GM12878 (cell line): ENCODE measurements around the gene BTBD3. TPM values are rescaled to one million over a fixed set of nuclear protein-coding genes. Genes with fewer than 3 reads are reported as not detected.

ENCODE experiments used
- ASH2L ChIP-seq: fragments of 300-600, 200-600 bp; sonication (generic); IDR thresholded peaks from 2 replicates; pipeline ENCODE4 v1.6.1; 2017; ENCODE audit warnings: low read depth, mild to moderate bottlenecking, borderline replicate concordance
- CBX5 ChIP-seq: sonication (generic); IDR thresholded peaks from 2 replicates; pipeline ENCODE4 v1.6.1; 2016; ENCODE audit warnings: low read depth, moderate library complexity, mild to moderate bottlenecking, inconsistent platforms
- EGR1 ChIP-seq, 2 experiments: IDR thresholded peaks; 1 replicate in 1 of 2; 2 replicates in 1 of 2; pipeline ENCODE4 v1.6.1; 2011 to 2012; ENCODE audit warnings: low read depth in 2 of 2, low read length in 2 of 2, borderline replicate concordance in 1 of 2, mild to moderate bottlenecking in 1 of 2, moderate library complexity in 1 of 2
- MLLT1 ChIP-seq: fragments of 450-650 bp; IDR thresholded peaks from 2 replicates; pipeline ENCODE4 v1.6.1; 2016; ENCODE audit warnings: mild to moderate bottlenecking
- NR2C1 ChIP-seq: fragments of 450-650 bp; IDR thresholded peaks from 2 replicates; pipeline ENCODE4 v1.6.1; 2017; ENCODE audit warnings: antibody characterized with exemption, mild to moderate bottlenecking, moderate library complexity
- RFX5 ChIP-seq: IDR thresholded peaks from 2 replicates; pipeline ENCODE4 v1.6.1; 2011; ENCODE audit warnings: low read depth, low read length, improper control_type of control experiment
- ZBTB40 ChIP-seq: fragments of 450-650 bp; IDR thresholded peaks from 2 replicates; pipeline ENCODE4 v1.6.1; 2016; ENCODE audit warnings: mild to moderate bottlenecking, moderate library complexity, borderline replicate concordance
- ZNF207 ChIP-seq: fragments of 450-650 bp; IDR thresholded peaks from 2 replicates; pipeline ENCODE4 v1.6.1; 2014; ENCODE audit warnings: antibody characterized with exemption, mild to moderate bottlenecking, borderline replicate concordance
- ZNF274 ChIP-seq: IDR thresholded peaks from one replicate; pipeline ENCODE4 v1.8.0; 2011; ENCODE audit not compliant: insufficient read length, insufficient read depth
- polyA plus RNA-seq, 11 experiments: library from polyadenylated mRNA; depleted of rRNA in 4 of 11; unstranded in 6 of 11; stranded (reverse) in 5 of 11; fragments of >200 nt; fragmentation: Nextera tagmentation in 4 of 11; fragmentation: Illumina TruSeq in 1 of 11; extraction: Ambion mirVana in 4 of 11; extraction: Trizol in 1 of 11; gene quantifications; 1 replicate in 1 of 11; 2 replicates in 10 of 11; pipeline versions ENCODE4 v1.2.1 to v1.2.3, GENCODE V29; 2011 to 2016; ENCODE audit warnings: inconsistent platforms in 2 of 11, missing spikeins in 2 of 11, low read depth in 1 of 11
- total RNA-seq, 4 experiments: library from RNA; depleted of rRNA in 3 of 4; stranded (reverse); fragments of >200 nt in 3 of 4; fragmentation: Illumina TruSeq in 1 of 4; extraction: Trizol in 1 of 4; gene quantifications; 2 replicates each; pipeline versions ENCODE4 v1.2.1 to v1.2.3, GENCODE V29; 2013 to 2021

The BTBD3 gene
- total and polyA plus RNA-seq, 10 of the 15 experiments (the other 5 are each of a cell fraction or from before 2014, with no cell fraction given), result 0.02 to 12.8 (median 0.23) TPM

- peak; percentile 26; the same call in 1 of the 2 replicates for TF ChIP-seq ZBTB40
- no peak for TF ChIP-seq ZNF207
- TF ChIP-seq ASH2L, result no peak
- TF ChIP-seq MLLT1, result no peak
- TF ChIP-seq RFX5, result 0 out of 2 replicates have a peak, but pooled peaks have one; percentile 49
- TF ChIP-seq NR2C1, result peak; percentile 22; the same call in 1 of the 2 replicates
- TF ChIP-seq ZNF274, result no peak
- TF ChIP-seq EGR1 (IDR thresholded peaks at IDR 0.05; ENCODE audit: borderline replicate concordance in 1 of 2, low read depth in 2 of 2, low read length in 2 of 2), result no peak
- no peak for TF ChIP-seq CBX5
Measured at GRCh38 chr20:11891776-11892545, 25.7 kb upstream of the BTBD3 start (continued).
